HepG2 (cell line): ENCODE measurements around the gene SAMD10. TPM values are rescaled to one million over a fixed set of nuclear protein-coding genes. Genes with fewer than 3 reads are reported as not detected.

ENCODE experiments used
- ATF4 ChIP-seq, 2 experiments: fragments of 450-650 bp in 1 of 2; sonication (generic) in 1 of 2; formaldehyde crosslinking; IDR thresholded peaks; 2 replicates each; pipeline versions ENCODE4 v1.5.0 to v1.8.0; 2020 to 2022; ENCODE audit warnings: mild to moderate bottlenecking in 1 of 2, missing genetic modification reagents in 1 of 2
- CCAR2 ChIP-seq: fragments of 200-400 bp; formaldehyde crosslinking; optimal IDR thresholded peaks from 2 replicates; pipeline ENCODE3; 2018; ENCODE audit warnings: low read depth, mild to moderate bottlenecking, low read length, moderate library complexity
- GATAD2A ChIP-seq: IDR thresholded peaks from 2 replicates; pipeline ENCODE4 v1.6.1; 2016
- HBP1 ChIP-seq: IDR thresholded peaks from 2 replicates; pipeline ENCODE4 v1.6.1; 2016; ENCODE audit warnings: low read depth, control low read depth
- HNF1B ChIP-seq: sonication (generic); formaldehyde crosslinking; IDR thresholded peaks from 2 replicates; pipeline ENCODE4 v1.5.1; 2020; ENCODE audit warnings: mild to moderate bottlenecking, moderate library complexity, missing genetic modification reagents
- HNRNPLL ChIP-seq: fragments of 200-400 bp; formaldehyde crosslinking; IDR thresholded peaks from 2 replicates; pipeline ENCODE4 v1.6.1; 2017; ENCODE audit warnings: mild to moderate bottlenecking, low read depth, low read length; ENCODE audit not compliant: poor library complexity, severe bottlenecking
- NCOA1 ChIP-seq: sonication (generic); formaldehyde crosslinking; IDR thresholded peaks from 2 replicates; pipeline ENCODE4 v1.9.0; 2021; ENCODE audit warnings: missing genetic modification reagents
- PLSCR1 ChIP-seq: sonication (generic); formaldehyde crosslinking; IDR thresholded peaks from 2 replicates; pipeline ENCODE4 v1.5.0; 2020; ENCODE audit warnings: missing genetic modification reagents, mild to moderate bottlenecking, borderline replicate concordance
- RXRA ChIP-seq: sonication (generic); formaldehyde crosslinking; IDR thresholded peaks from 2 replicates; pipeline ENCODE4 v1.5.1; 2020; ENCODE audit warnings: missing genetic modification reagents
- RXRB ChIP-seq: IDR thresholded peaks from 2 replicates; pipeline ENCODE4 v1.6.1; 2016; ENCODE audit warnings: borderline replicate concordance, missing genetic modification reagents, missing compliant biosample characterization
- SMAD1 ChIP-seq: sonication (generic); formaldehyde crosslinking; IDR thresholded peaks from 2 replicates; pipeline ENCODE4 v1.4.0; 2020; ENCODE audit warnings: missing genetic modification reagents, low read depth, mild to moderate bottlenecking, borderline replicate concordance
- SSRP1 ChIP-seq: IDR thresholded peaks from 2 replicates; pipeline ENCODE4 v1.6.1; 2016; ENCODE audit warnings: control low read depth
- TEAD3 ChIP-seq: optimal IDR thresholded peaks from 2 replicates; pipeline ENCODE3; 2016; ENCODE audit warnings: borderline replicate concordance
- ZFY ChIP-seq: sonication (generic); formaldehyde crosslinking; IDR thresholded peaks from 2 replicates; pipeline ENCODE4 v1.4.0; 2020; ENCODE audit warnings: missing genetic modification reagents
- ZNF230 ChIP-seq: sonication (generic); formaldehyde crosslinking; IDR thresholded peaks from 2 replicates; pipeline ENCODE4 v1.4.0; 2020; ENCODE audit warnings: mild to moderate bottlenecking, missing genetic modification reagents
- ZNF274 ChIP-seq: sonication (generic); formaldehyde crosslinking; IDR thresholded peaks from 2 replicates; pipeline ENCODE4 v1.5.1; 2020; ENCODE audit warnings: mild to moderate bottlenecking, missing genetic modification reagents
- ZNF451 ChIP-seq: sonication (generic); formaldehyde crosslinking; IDR thresholded peaks from 2 replicates; pipeline ENCODE4 v1.5.0; 2020; ENCODE audit warnings: mild to moderate bottlenecking, missing genetic modification reagents
- ZNF703 ChIP-seq: sonication (generic); formaldehyde crosslinking; IDR thresholded peaks from 2 replicates; pipeline ENCODE4 v1.5.1; 2020; ENCODE audit warnings: missing genetic modification reagents, mild to moderate bottlenecking, moderate library complexity, borderline replicate concordance
- polyA plus RNA-seq, 8 experiments: library from polyadenylated mRNA; depleted of rRNA in 3 of 8; stranded (reverse) in 7 of 8; unstranded in 1 of 8; fragments of >200 nt; fragmentation: Illumina TruSeq in 4 of 8; extraction: Trizol in 4 of 8; gene quantifications; 2 replicates each; pipeline versions ENCODE4 v1.2.1 to v1.2.3, GENCODE V29; 2011 to 2016; ENCODE audit warnings: low read depth in 4 of 8, missing spikeins in 1 of 8, mixed read lengths in 1 of 8; ENCODE audit not compliant: insufficient read depth in 1 of 8
- total RNA-seq, 5 experiments: library from RNA; depleted of rRNA; stranded (reverse); fragments of >200 nt; fragmentation: Illumina TruSeq; extraction: Trizol; gene quantifications; 2 replicates each; pipeline ENCODE4 v1.2.3, GENCODE V29; 2016; ENCODE audit warnings: low read depth in 1 of 5
- TF ChIP-seq, protein P1 (sequence below): sonication (generic); formaldehyde crosslinking; IDR thresholded peaks from 2 replicates; pipeline ENCODE4 v1.5.0; 2020; ENCODE audit warnings: missing genetic modification reagents
- TF ChIP-seq, protein P2 (sequence below): IDR thresholded peaks from 2 replicates; pipeline ENCODE4 v1.6.1; 2016
- TF ChIP-seq, protein P3 (sequence below): sonication (generic); formaldehyde crosslinking; IDR thresholded peaks from 2 replicates; pipeline ENCODE4 v1.4.0; 2020; ENCODE audit warnings: missing genetic modification reagents

SAMD10 gene
- total and polyA plus RNA-seq, 2 of the 13 experiments (the other 11 are each of a cell fraction or from before 2014, with no cell fraction given), result 6.1 to 11.0 TPM

DNA sequence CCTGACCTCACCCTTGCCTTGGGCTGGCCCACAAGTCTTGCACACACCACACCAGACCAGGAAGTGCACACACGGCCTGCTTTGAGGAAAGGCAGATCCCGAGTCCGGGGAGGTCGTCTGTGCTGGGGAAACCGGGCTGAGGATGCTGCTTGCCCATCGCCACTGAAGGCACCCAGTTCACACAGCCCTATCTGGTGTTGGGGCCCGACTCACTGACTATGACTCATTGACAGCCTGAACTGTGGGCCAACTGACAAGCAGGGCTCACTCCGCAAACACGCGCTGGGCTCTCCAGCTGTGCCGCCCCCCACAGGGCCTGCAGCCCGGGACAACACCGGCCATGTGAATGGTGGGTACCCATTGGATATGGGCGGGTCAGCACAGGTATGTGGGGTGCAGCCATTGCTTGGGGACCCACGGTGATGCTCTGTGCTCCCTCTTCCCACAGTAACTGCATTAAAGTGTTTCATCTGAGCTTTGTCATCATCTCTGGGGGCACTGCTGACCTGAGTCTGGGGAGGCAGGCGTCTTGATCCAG lies 1.6 kb downstream of the SAMD10 start (continued):
- TF ChIP-seq HNF1B (CRISPR knock-in tag) (no peak), ATF4 (CRISPR knock-in tag; IDR thresholded peaks at IDR 0.05) (0 out of 4 replicates have a peak, but pooled peaks of 1 of the 2 experiments have one; percentile 40), ZNF451 (CRISPR knock-in tag) (peak; percentile 46; the same call in 1 of the 2 replicates), ZNF274 (CRISPR knock-in tag) (0 out of 2 replicates have a peak, but pooled peaks have one; percentile 53), SMAD1 (0 out of 2 replicates have a peak, but pooled peaks have one; percentile 34), HNRNPLL (peak; percentile 33), CCAR2 (peak; percentile 58), HBP1 (peak; percentile 30; the same call in 1 of the 2 replicates), SSRP1 (CRISPR knock-in tag) (peak; percentile 84; the same call in 1 of the 2 replicates), ZNF230 (CRISPR knock-in tag) (peak; percentile 76; the same call in 1 of the 2 replicates), ZFY (peak; percentile 76), GATAD2A (CRISPR knock-in tag) (peak; percentile 88), RXRA (CRISPR knock-in tag) (peak; percentile 60; the same call in 1 of the 2 replicates), ZNF703 (CRISPR knock-in tag) (no peak), NCOA1 (CRISPR knock-in tag) (0 out of 2 replicates have a peak, but pooled peaks have one; percentile 59), PLSCR1 (CRISPR knock-in tag) (no peak), RXRB (CRISPR knock-in tag) (peak; percentile 60; the same call in 1 of the 2 replicates), TEAD3 (CRISPR knock-in tag) (peak; percentile 85)
- TF ChIP-seq, protein P1, sequence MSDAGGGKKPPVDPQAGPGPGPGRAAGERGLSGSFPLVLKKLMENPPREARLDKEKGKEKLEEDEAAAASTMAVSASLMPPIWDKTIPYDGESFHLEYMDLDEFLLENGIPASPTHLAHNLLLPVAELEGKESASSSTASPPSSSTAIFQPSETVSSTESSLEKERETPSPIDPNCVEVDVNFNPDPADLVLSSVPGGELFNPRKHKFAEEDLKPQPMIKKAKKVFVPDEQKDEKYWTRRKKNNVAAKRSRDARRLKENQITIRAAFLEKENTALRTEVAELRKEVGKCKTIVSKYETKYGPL, result no peak
- TF ChIP-seq, protein P2, sequence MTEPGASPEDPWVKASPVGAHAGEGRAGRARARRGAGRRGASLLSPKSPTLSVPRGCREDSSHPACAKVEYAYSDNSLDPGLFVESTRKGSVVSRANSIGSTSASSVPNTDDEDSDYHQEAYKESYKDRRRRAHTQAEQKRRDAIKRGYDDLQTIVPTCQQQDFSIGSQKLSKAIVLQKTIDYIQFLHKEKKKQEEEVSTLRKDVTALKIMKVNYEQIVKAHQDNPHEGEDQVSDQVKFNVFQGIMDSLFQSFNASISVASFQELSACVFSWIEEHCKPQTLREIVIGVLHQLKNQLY, result peak; percentile 73; the same call in 1 of the 2 replicates
- TF ChIP-seq, protein P3, sequence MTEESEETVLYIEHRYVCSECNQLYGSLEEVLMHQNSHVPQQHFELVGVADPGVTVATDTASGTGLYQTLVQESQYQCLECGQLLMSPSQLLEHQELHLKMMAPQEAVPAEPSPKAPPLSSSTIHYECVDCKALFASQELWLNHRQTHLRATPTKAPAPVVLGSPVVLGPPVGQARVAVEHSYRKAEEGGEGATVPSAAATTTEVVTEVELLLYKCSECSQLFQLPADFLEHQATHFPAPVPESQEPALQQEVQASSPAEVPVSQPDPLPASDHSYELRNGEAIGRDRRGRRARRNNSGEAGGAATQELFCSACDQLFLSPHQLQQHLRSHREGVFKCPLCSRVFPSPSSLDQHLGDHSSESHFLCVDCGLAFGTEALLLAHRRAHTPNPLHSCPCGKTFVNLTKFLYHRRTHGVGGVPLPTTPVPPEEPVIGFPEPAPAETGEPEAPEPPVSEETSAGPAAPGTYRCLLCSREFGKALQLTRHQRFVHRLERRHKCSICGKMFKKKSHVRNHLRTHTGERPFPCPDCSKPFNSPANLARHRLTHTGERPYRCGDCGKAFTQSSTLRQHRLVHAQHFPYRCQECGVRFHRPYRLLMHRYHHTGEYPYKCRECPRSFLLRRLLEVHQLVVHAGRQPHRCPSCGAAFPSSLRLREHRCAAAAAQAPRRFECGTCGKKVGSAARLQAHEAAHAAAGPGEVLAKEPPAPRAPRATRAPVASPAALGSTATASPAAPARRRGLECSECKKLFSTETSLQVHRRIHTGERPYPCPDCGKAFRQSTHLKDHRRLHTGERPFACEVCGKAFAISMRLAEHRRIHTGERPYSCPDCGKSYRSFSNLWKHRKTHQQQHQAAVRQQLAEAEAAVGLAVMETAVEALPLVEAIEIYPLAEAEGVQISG (CRISPR knock-in tag), result peak; percentile 97
